ENCODE results near the gene KCTD1.

Gene KCTD1

DNA sequence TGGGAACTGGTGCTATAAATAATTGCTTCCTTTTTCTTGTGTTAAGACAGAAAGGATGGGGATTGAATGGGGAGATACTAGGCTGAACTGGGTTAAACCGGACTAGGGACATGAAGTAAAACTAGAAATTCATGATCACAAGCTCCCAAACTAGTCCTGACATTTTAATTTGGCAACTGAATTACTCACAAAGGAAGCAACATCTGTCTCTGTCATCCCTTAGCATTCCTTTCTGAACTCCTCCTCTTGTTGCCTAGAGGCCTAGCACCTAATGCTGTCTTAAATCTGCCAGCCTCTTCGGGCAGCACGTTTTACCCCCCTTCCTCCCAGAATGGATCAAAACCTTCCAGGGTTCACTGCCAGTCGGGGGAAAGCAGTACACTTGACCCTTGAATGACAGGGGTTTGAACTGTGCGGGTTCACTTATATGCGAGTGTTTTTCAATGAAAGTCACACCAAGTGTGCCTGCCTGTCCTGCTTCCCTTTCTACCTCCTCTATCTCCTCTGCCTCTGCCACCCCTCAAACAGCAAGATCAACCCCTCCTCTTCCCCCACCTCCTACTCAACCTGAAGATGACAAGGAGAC is 8.2 kb downstream of the KCTD1 start:
- TF ChIP-seq, protein P1, sequence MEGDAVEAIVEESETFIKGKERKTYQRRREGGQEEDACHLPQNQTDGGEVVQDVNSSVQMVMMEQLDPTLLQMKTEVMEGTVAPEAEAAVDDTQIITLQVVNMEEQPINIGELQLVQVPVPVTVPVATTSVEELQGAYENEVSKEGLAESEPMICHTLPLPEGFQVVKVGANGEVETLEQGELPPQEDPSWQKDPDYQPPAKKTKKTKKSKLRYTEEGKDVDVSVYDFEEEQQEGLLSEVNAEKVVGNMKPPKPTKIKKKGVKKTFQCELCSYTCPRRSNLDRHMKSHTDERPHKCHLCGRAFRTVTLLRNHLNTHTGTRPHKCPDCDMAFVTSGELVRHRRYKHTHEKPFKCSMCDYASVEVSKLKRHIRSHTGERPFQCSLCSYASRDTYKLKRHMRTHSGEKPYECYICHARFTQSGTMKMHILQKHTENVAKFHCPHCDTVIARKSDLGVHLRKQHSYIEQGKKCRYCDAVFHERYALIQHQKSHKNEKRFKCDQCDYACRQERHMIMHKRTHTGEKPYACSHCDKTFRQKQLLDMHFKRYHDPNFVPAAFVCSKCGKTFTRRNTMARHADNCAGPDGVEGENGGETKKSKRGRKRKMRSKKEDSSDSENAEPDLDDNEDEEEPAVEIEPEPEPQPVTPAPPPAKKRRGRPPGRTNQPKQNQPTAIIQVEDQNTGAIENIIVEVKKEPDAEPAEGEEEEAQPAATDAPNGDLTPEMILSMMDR (conservative IDR thresholded peaks at IDR 0.05) = no peak
- TF ChIP-seq ZFX (IDR thresholded peaks at IDR 0.05) = no peak
- H3K27ac ChIP-seq = no peak overlapping the region

DNA sequence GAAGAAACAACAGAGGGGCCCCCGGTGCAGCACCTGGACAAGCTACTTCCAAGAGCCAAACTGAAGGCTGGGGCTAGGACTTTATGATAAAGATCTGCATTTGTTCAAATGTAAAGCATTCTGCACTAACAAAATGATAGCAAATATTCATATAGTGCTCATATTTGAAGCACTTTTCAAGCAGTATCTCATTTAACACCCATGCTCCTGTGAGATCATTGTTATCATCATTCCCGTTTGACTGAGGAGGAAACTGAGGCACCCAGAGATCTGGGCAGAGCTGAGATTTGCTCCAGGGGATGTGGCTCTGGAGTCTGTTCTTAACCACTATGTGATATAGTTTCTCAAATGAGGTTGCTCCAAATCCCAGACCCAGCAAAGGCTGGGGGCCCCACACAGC is 9.8 kb downstream of the KCTD1 start:
- no peak overlapping the region for H3K27ac ChIP-seq
- TF ChIP-seq ZFX (IDR thresholded peaks at IDR 0.05) = no peak
- TF ChIP-seq, protein P1 (conservative IDR thresholded peaks at IDR 0.05) = no peak

DNA sequence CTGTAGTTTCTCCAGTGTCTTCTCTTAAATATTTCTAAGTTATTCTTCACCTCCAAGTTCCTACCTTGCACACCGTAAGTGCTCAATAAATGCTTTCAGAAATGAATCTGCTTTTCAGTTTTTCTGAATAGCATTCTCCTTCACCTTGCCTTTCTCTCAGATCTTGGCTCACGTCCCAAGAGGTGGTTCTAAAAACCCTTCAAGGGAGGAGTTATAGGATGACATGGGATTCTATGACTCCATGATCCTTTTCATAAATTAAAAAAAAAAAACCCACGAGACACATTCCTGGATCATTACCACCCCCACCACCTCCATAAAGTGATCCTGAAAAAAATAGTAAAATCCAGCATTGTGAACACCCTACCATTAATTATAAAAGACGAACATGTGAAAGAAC is 11.7 kb downstream of the KCTD1 start:
- H3K27ac ChIP-seq = no peak overlapping the region
- TF ChIP-seq, protein P1 (conservative IDR thresholded peaks at IDR 0.05) = no peak
- TF ChIP-seq ZFX (IDR thresholded peaks at IDR 0.05) = no peak

DNA sequence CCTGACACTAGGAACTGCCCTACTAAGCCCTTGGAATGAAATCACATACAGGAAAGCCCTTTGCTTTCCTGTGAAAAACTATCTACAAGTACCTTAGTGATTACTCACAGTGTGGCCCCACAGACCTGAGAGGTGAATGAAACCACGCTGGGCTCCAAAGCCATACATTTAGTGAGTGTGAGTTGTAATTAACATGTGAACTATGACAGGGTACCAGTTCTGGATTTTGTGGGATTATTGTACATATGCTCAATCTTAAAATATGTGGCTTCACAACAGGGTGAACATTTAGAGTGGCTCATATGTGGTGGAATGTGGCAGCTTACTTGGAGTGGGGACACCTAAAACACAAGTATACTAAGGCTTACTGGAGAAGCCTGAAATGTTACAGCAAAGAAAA is 12.3 kb downstream of the KCTD1 start:
- TF ChIP-seq, protein P1 (conservative IDR thresholded peaks at IDR 0.05) = no peak
- TF ChIP-seq ZFX (IDR thresholded peaks at IDR 0.05) = no peak
- no peak overlapping the region for H3K27ac ChIP-seq

DNA sequence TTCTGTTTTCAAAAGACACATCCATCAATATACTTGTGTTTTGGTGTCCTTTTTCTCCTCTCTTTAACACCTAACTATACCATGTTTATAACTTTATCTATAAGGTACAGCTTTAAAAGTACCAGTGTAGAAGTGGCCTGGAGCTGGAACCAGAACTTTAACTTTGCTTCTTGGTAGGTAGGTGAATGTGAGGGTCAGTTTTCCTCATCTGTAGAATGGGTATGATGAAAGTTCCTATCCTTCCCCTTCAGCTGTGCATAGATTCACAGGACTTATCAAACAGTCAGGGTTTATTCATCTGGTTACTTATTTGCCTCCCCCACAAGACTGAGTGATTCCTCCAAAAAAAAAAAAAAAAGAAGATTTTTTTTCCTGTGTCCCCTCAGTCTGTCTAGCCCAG is 12.7 kb downstream of the KCTD1 start:
- H3K27ac ChIP-seq = no peak overlapping the region
- TF ChIP-seq ZFX (IDR thresholded peaks at IDR 0.05) = no peak
- TF ChIP-seq, protein P1 (conservative IDR thresholded peaks at IDR 0.05) = no peak

DNA sequence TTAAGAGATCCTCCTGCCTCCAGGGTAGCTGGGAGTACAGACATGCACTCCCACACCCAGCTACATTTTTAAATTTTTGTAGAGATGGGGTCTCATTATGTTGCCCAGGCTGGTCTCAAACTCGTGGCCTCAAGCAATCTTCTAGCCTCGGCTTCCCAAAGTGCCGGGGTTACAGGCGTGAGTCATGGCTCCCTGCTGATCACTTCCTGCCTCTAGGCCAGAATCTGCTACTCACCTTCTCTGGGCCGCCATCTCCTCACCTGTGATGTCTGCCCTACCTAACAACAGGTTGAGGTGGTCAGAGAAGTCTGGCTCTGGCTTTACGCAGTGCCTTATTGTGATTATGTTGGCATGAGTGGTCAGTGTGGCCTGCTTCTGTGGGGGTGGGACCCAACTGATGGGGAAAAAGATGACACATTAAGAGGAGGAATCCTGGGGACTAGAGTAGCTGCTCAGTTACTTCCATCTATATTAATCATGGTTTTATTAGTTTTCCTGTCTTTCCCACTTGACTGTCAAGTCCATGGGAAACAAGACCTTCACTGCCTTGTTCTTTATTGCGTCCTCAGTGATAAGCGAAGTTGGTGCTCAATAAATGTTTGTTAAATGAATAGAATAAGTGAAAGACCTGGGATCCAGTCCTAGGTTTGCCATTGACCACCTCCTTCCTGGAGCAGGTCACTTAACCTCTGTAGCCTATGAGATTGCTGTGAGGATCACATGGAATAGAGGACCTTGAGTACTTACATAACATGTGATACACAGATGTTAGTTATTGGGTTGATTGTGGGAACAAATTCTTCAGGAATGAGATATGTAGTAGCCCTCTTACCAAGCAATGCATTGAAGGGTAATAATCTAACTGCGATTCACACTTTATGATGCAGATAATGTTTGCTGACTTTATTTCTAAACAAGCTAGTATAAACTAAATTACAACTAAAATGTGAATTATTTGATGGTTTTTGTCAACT is 15.7 kb downstream of the KCTD1 start:
- no peak overlapping the region for H3K27ac ChIP-seq
- TF ChIP-seq, protein P1 (conservative IDR thresholded peaks at IDR 0.05) = no peak
- TF ChIP-seq ZFX (IDR thresholded peaks at IDR 0.05) = no peak

DNA sequence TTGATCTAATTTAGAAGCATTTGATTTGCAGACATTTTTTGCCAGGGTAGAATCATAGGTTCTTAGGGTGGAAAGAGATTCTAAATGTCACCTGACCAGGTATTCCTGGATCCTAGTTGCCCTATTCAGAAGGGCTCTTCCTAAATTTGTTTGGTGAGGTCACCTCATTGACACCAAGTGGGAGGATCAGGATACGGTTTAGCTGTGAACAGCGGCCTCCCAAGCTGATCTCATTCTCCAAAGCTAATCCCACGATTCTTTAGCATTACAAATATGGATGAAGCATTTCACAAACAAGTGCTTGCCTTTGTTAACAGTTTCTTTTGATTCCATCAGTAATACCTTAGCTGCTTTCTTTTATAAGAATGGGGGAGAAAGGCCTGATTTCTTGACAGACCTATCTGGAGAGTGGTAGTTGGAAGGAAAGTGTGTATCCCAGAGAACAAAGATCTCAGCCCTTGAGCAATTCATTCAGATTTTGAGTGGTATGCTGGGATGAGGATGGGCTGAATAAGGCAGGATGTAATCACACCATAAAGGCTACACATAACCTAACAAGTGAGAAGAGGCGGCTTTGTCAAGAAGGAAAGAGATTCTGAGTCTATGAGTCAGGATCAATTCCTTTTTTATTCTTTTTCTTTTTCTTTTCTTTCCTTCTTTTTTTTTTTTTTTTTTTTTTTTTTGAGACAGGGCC is 16.6 kb downstream of the KCTD1 start:
- no peak for TF ChIP-seq ZFX (IDR thresholded peaks at IDR 0.05)
- TF ChIP-seq, protein P1 (conservative IDR thresholded peaks at IDR 0.05) = no peak
- no peak overlapping the region for H3K27ac ChIP-seq
